Testis (tissue), 3 donors: Measurements from ENCODE around the gene ADGRD1. TPM values are rescaled to one million over a fixed set of nuclear protein-coding genes. Genes with fewer than 3 reads are reported as not detected.

Source experiments
- DNase-seq: peaks from one replicate; pipeline ENCODE4 v3.0.0-alpha.2; 2019
- H3K27ac ChIP-seq, 2 donors: fragments of 200-600 bp; sonication (generic); one replicate each; pipeline ENCODE4 v1.5.1; 2019
- H3K27me3 ChIP-seq: fragments of 200-600 bp; sonication (generic); one replicate; pipeline ENCODE4 v1.5.1; 2019
- H3K36me3 ChIP-seq: fragments of 200-600 bp; sonication (generic); one replicate; pipeline ENCODE4 v1.5.1; 2017; ENCODE audit warnings: low read depth; ENCODE audit errors: missing control alignments
- H3K4me1 ChIP-seq: fragments of 200-600 bp; sonication (generic); one replicate; pipeline ENCODE4 v1.5.1; 2019
- H3K4me3 ChIP-seq, 2 donors: fragments of 200-600 bp; sonication (generic); one replicate each; pipeline ENCODE4 v1.5.1; 2017 to 2019
- H3K9me3 ChIP-seq: fragments of 200-600 bp; sonication (generic); one replicate; pipeline ENCODE4 v1.5.1; 2017
- CTCF ChIP-seq, 3 experiments: fragments of 450-650 bp in 2 of 3; fragments of 200-600 bp in 1 of 3; sonication (generic) in 1 of 3; IDR thresholded peaks; one replicate each; pipeline ENCODE4 v1.5.1; 2016 to 2019; ENCODE audit warnings: antibody characterized with exemption in 3 of 3, mild to moderate bottlenecking in 2 of 3, moderate library complexity in 1 of 3
- POLR2A ChIP-seq: fragments of 450-650 bp; IDR thresholded peaks from one replicate; pipeline ENCODE4 v1.6.1; 2017; ENCODE audit warnings: antibody characterized with exemption, mild to moderate bottlenecking, moderate library complexity
- WGBS, 2 donors: methylation state at CpG; one replicate each; pipeline ENCODE4 v1.1.5; 2018; 5-methylcytosine and 5-hydroxymethylcytosine counted together
- intact Hi-C: fragments of 100-400 bp; cut with DNase I; formaldehyde crosslinking; loops from one replicate; pipeline ENCODE4 v1.15.1; 2023; ENCODE audit warnings: low total_unique reads
- polyA plus RNA-seq: library from polyadenylated mRNA; stranded (reverse); fragments of 350-450 nt; fragmentation: Illumina TruSeq; extraction: RNeasy Lipid Tissue Mini Kit (QIAGEN cat#74804); gene quantifications from one replicate; pipeline ENCODE4 v1.2.3, GENCODE V29; 2014; ENCODE audit warnings: low read depth, low replicate concordance; ENCODE audit not compliant: insufficient read depth
- total RNA-seq, 2 donors: library from RNA; depleted of rRNA; stranded (reverse); fragments of >200 nt; gene quantifications; one replicate each; pipeline ENCODE4 v1.2.3, GENCODE V29; 2016

ADGRD1 gene
- total and polyA plus RNA-seq, 3 donors from 2014 or later: 27.2 to 43.2 (median 42.8) TPM

- WGBS, 2 donors: 73 to 78% methylated on average over 11 of the region's 11 CpGs
- H3K27me3 ChIP-seq: no peaks in the 10 kb centered on the region
- no peak overlapping the region for H3K4me3 ChIP-seq
- intact Hi-C loops: no loop called here
- no peak for TF ChIP-seq CTCF (IDR thresholded peaks at IDR 0.05)
- no peak for TF ChIP-seq POLR2A
- H3K27ac ChIP-seq: peak overlapping the region in 1 of 2 donors; percentile 65
- H3K9me3 ChIP-seq: no peaks in the 10 kb centered on the region
- H3K4me1 ChIP-seq: no peaks in the 10 kb centered on the region
- no peaks in the 10 kb centered on the region for H3K36me3 ChIP-seq
- no peak for DNase-seq
Measured at GRCh38 chr12:130973109-130973508, 19.4 kb downstream of the ADGRD1 start.

GRCh38 chr12:130973906-130974305, 20.2 kb downstream of the ADGRD1 start:
- H3K27me3 ChIP-seq: no peaks in the 10 kb centered on the region
- H3K4me3 ChIP-seq: no peak overlapping the region
- DNase-seq: no peak
- TF ChIP-seq POLR2A: no peak
- TF ChIP-seq CTCF (IDR thresholded peaks at IDR 0.05): no peak
- intact Hi-C loops: no loop called here
- H3K4me1 ChIP-seq: no peaks in the 10 kb centered on the region
- H3K9me3 ChIP-seq: no peaks in the 10 kb centered on the region
- no peaks in the 10 kb centered on the region for H3K36me3 ChIP-seq
- WGBS, 2 donors: 83 to 87% methylated on average over 10 of the region's 10 CpGs
- H3K27ac ChIP-seq: no peak overlapping the region

GRCh38 chr12:130975116-130975515, 21.4 kb downstream of the ADGRD1 start:
- DNase-seq: no peak
- Histone ChIP-seq H3K4me1 (no peaks in the 10 kb centered on the region), H3K4me3 (no peak overlapping the region), H3K36me3 (no peaks in the 10 kb centered on the region), H3K9me3 (no peaks in the 10 kb centered on the region), H3K27ac (no peak overlapping the region), H3K27me3 (no peaks in the 10 kb centered on the region)
- intact Hi-C loops: no loop called here
- 76 to 88% methylated on average over 6 to 7 of the region's 7 CpGs for WGBS, 2 donors
- no peak for TF ChIP-seq CTCF (IDR thresholded peaks at IDR 0.05)
- TF ChIP-seq POLR2A: no peak

GRCh38 chr12:130976171-130976720, 22.5 kb downstream of the ADGRD1 start:
- TF ChIP-seq CTCF (IDR thresholded peaks at IDR 0.05): no peak
- TF ChIP-seq POLR2A: no peak
- intact Hi-C loops: no loop called here
- no peak for DNase-seq
- Histone ChIP-seq H3K36me3 (no peaks in the 10 kb centered on the region), H3K4me1 (peaks cover 5% of the 10 kb centered on the region), H3K27ac (no peak overlapping the region), H3K9me3 (no peaks in the 10 kb centered on the region), H3K27me3 (no peaks in the 10 kb centered on the region), H3K4me3 (no peak overlapping the region)
- whole genome bisulfite sequencing, 2 donors: 87 to 94% methylated on average over 13 to 15 of the region's 15 CpGs

GRCh38 chr12:130977046-130977742, 23.5 kb downstream of the ADGRD1 start:
- TF ChIP-seq CTCF (IDR thresholded peaks at IDR 0.05) (no peak), POLR2A (no peak)
- 90 to 91% methylated on average over 15 to 17 of the region's 17 CpGs for WGBS, 2 donors
- no peaks in the 10 kb centered on the region for H3K36me3 ChIP-seq
- no peaks in the 10 kb centered on the region for H3K27me3 ChIP-seq
- H3K4me1 ChIP-seq: peaks cover 8% of the 10 kb centered on the region
- DNase-seq: no peak
- no peak overlapping the region for H3K27ac ChIP-seq
- intact Hi-C loops: no loop called here
- no peak overlapping the region for H3K4me3 ChIP-seq
- H3K9me3 ChIP-seq: no peaks in the 10 kb centered on the region
